HCT116 (cell line): ENCODE data around the gene TOMM40L. TPM values are rescaled to one million over a fixed set of nuclear protein-coding genes. Genes with fewer than 3 reads are reported as not detected.

Experiments
- ATAC-seq: fragments of 200-7000 bp; cut with Tn5 transposase; 2 replicates; pipeline ENCODE4 v1.9.1; 2020; ENCODE audit warnings: mild to moderate bottlenecking, moderate library complexity
- BruUV-seq: library from RNA; stranded (reverse); fragments of 400-500 nt; replicated peaks from 2 replicates; lab custom pipeline; 2021; lab: Mats Ljungman, UMichigan
- CTCF ChIA-PET: fragments of 300-600 bp; sonication (Branson Sonifier 250); formaldehyde crosslinking; loops from one replicate; lab custom pipeline; 2021; ENCODE audit warnings: antibody characterized with exemption; lab: Charles Lee
- POLR2A ChIA-PET: fragments of 300-600, 350-600 bp; sonication (Branson Sonifier 250); formaldehyde crosslinking; loops from one replicate; lab custom pipeline; 2021; ENCODE audit warnings: antibody characterized with exemption; lab: Charles Lee
- RAD21 ChIA-PET, 2 experiments: fragments of 300-600 bp; sonication (Branson Sonifier 250); formaldehyde crosslinking; loops; one replicate each; lab custom pipeline; 2023; ENCODE audit warnings: low total read pairs in 2 of 2; ENCODE audit not compliant: uncharacterized antibody in 2 of 2, unreplicated experiment in 2 of 2, low non-redundant PET in 1 of 2; lab: Charles Lee
- DNase-seq: peaks from one replicate; pipeline ENCODE4 v3.0.0-alpha.2; 2010; ENCODE audit warnings: low read depth, low spot score
- H2AFZ ChIP-seq: fragments of 200-600 bp; shearing (Covaris generic), sonication (generic); 2 replicates; pipeline ENCODE4 v1.6.1; 2017; ENCODE audit warnings: low read depth, mixed run types, mixed read lengths, antibody characterized with exemption, low read length; ENCODE audit not compliant: poor library complexity, severe bottlenecking
- H3K27ac ChIP-seq: 2 replicates; pipeline ENCODE4 v1.5.1; 2012; ENCODE audit warnings: low read depth, low read length
- H3K27me3 ChIP-seq: fragments of 200-600 bp; sonication (generic); 2 replicates; pipeline ENCODE4 v1.6.1; 2016; ENCODE audit warnings: mixed run types, low read length, mixed read lengths; ENCODE audit not compliant: insufficient read depth
- H3K36me3 ChIP-seq, 2 experiments: fragments of 200-500 bp in 1 of 2; fragments of 200-600 bp in 1 of 2; sonication (Bioruptor generic) in 1 of 2; sonication (generic) in 1 of 2; 2 replicates each; pipeline versions ENCODE4 v1.5.1 to v1.6.1; 2014 to 2016; ENCODE audit warnings: low read length in 2 of 2, inconsistent platforms in 1 of 2, mixed read lengths in 1 of 2, mixed run types in 1 of 2; ENCODE audit not compliant: insufficient read depth in 2 of 2, control insufficient read depth in 1 of 2
- H3K4me1 ChIP-seq, 2 experiments: fragments of 200-600 bp in 1 of 2; sonication (generic) in 1 of 2; 2 replicates each; pipeline versions ENCODE4 v1.5.1 to v1.6.1; 2012 to 2017; ENCODE audit warnings: low read length in 2 of 2, inconsistent platforms in 1 of 2, mild to moderate bottlenecking in 1 of 2, mixed read lengths in 1 of 2, mixed run types in 1 of 2, moderate library complexity in 1 of 2; ENCODE audit not compliant: insufficient read depth in 2 of 2, control insufficient read depth in 1 of 2
- H3K4me2 ChIP-seq: fragments of 200-600 bp; sonication (generic); 2 replicates; pipeline ENCODE4 v1.6.1; 2017; ENCODE audit warnings: mixed run types, low read length, mixed read lengths
- H3K4me3 ChIP-seq, 2 experiments: fragments of 200-600 bp in 1 of 2; sonication (generic) in 1 of 2; replicated peaks in 1 of 2; 2 replicates each; pipeline ENCODE4 v1.5.1; 2011 to 2016; ENCODE audit warnings: low read length in 2 of 2, control low read depth in 1 of 2, low read depth in 1 of 2, mild to moderate bottlenecking in 1 of 2, mixed read lengths in 1 of 2, mixed run types in 1 of 2
- H3K79me2 ChIP-seq: fragments of 200-600 bp; sonication (generic); 2 replicates; pipeline ENCODE4 v1.6.1; 2017; ENCODE audit warnings: mild to moderate bottlenecking, mixed run types, low read length, moderate library complexity, mixed read lengths; ENCODE audit not compliant: insufficient read depth
- H3K9ac ChIP-seq: fragments of 200-600 bp; sonication (generic); 2 replicates; pipeline ENCODE4 v1.6.1; 2016; ENCODE audit warnings: low read length, mixed read lengths
- H3K9me2 ChIP-seq: fragments of 200-600 bp; sonication (generic), shearing (Covaris generic); 2 replicates; pipeline ENCODE4 v1.6.1; 2017; ENCODE audit warnings: mixed run types, mild to moderate bottlenecking, moderate library complexity; ENCODE audit not compliant: insufficient read depth
- H3K9me3 ChIP-seq, 2 experiments: fragments of 200-500 bp in 1 of 2; fragments of 200-600 bp in 1 of 2; sonication (Bioruptor generic) in 1 of 2; sonication (generic) in 1 of 2; 2 replicates each; pipeline ENCODE4 v1.6.1; 2014 to 2017; ENCODE audit warnings: low read length in 2 of 2, mixed read lengths in 2 of 2, inconsistent platforms in 1 of 2, low read depth in 1 of 2, mild to moderate bottlenecking in 1 of 2, mixed run types in 1 of 2, moderate library complexity in 1 of 2; ENCODE audit not compliant: control insufficient read depth in 1 of 2, insufficient read depth in 1 of 2
- H4K20me1 ChIP-seq: fragments of 200-600 bp; sonication (generic), shearing (Covaris generic); 2 replicates; pipeline ENCODE4 v1.6.1; 2017; ENCODE audit warnings: mixed run types, mild to moderate bottlenecking, moderate library complexity; ENCODE audit not compliant: insufficient read depth
- CBX3 ChIP-seq: IDR thresholded peaks from 2 replicates; pipeline ENCODE4 v1.6.1; 2012; ENCODE audit warnings: low read depth
- CEBPB ChIP-seq: IDR thresholded peaks from 2 replicates; pipeline ENCODE4 v1.6.1; 2012; ENCODE audit warnings: low read depth
- CTCF ChIP-seq, 3 experiments: fragments of 200-600 bp in 1 of 3; sonication (generic) in 1 of 3; IDR thresholded peaks in 2 of 3; conservative IDR thresholded peaks in 1 of 3; 2 replicates each; pipeline ENCODE4 v1.5.1; 2012 to 2017; ENCODE audit warnings: low read depth in 2 of 3, low read length in 2 of 3, antibody characterized with exemption in 1 of 3, borderline replicate concordance in 1 of 3, control low read depth in 1 of 3, mild to moderate bottlenecking in 1 of 3, mixed read lengths in 1 of 3, mixed run types in 1 of 3, moderate library complexity in 1 of 3; ENCODE audit not compliant: insufficient read depth in 1 of 3
- EGR1 ChIP-seq: IDR thresholded peaks from 2 replicates; pipeline ENCODE4 v1.6.1; 2012; ENCODE audit warnings: low read depth
- EZH2phosphoT487 ChIP-seq: fragments of 200-600 bp; IDR thresholded peaks from 2 replicates; pipeline ENCODE4 v1.6.1; 2018; ENCODE audit warnings: antibody characterized with exemption, borderline replicate concordance
- FOSL1 ChIP-seq: IDR thresholded peaks from 2 replicates; pipeline ENCODE4 v1.6.1; 2012; ENCODE audit warnings: low read depth
- JUND ChIP-seq: IDR thresholded peaks from 2 replicates; pipeline ENCODE4 v1.6.1; 2012
- POLR2A ChIP-seq: IDR thresholded peaks from 2 replicates; pipeline ENCODE4 v1.7.0; 2011; ENCODE audit warnings: borderline replicate concordance; ENCODE audit not compliant: insufficient read depth, insufficient read length; ENCODE audit errors: extremely low read depth
- POLR2AphosphoS5 ChIP-seq: IDR thresholded peaks from 2 replicates; pipeline ENCODE4 v1.6.1; 2011; ENCODE audit warnings: mild to moderate bottlenecking, low read depth, low read length, moderate library complexity
- RAD21 ChIP-seq: IDR thresholded peaks from 2 replicates; pipeline ENCODE4 v1.6.1; 2012; ENCODE audit warnings: low read depth, mild to moderate bottlenecking
- SP1 ChIP-seq: IDR thresholded peaks from 2 replicates; pipeline ENCODE4 v1.6.1; 2012; ENCODE audit warnings: low read depth
- ZFX ChIP-seq: fragments of 450-650 bp; IDR thresholded peaks from 2 replicates; pipeline ENCODE4 v1.6.1; 2017
- ZNF274 ChIP-seq: fragments of 200-500 bp; sonication (Bioruptor generic); IDR thresholded peaks from 2 replicates; pipeline ENCODE4 v1.6.1; 2014; ENCODE audit warnings: mild to moderate bottlenecking, low read depth, low read length, inconsistent platforms
- intact Hi-C: fragments of 100-400 bp; cut with micrococcal nuclease; formaldehyde crosslinking; loops from 2 replicates; pipeline ENCODE4 v1.10.0; 2022
- microRNA-seq: library from miRNA; unstranded; fragments of <30 nt; microRNA quantifications from one replicate; pipeline ENCODE4, GENCODE V29; 2016; ENCODE audit warnings: borderline number of aligned reads
- total RNA-seq: library from RNA; stranded (reverse); gene quantifications from one replicate; pipeline ENCODE4 v1.2.1, GENCODE V29; 2021; ENCODE audit not compliant: unreplicated experiment
- TF ChIP-seq, protein P1 (sequence below): IDR thresholded peaks from 2 replicates; pipeline ENCODE4 v1.6.1; 2012
- TF ChIP-seq, protein P2 (sequence below): IDR thresholded peaks from 2 replicates; pipeline ENCODE4 v1.6.1; 2012; ENCODE audit warnings: low read depth

TOMM40L gene
- total RNA-seq, 1 experiment from 2014 or later, result 9.8 TPM

DNA sequence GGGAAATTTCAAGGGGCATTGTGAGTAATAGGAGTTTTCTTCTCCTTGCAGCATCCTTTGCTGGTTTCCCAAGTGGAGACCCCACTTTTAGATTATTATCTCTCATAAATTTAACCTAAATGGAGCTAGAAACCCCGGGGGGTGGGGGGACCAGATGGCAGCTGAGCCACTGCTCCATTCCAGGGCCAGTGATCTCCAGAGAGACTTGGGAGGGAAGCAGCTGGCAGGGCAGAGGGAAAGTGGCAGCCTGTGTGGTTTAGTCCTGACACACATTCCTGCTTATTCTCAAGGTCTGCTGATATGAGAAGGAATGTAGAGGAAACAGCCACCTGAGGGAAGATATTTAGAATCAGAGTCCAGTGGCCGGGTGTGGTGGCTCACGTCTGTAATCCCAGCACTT is 49.0 kb downstream of the TOMM40L start:
- CTCF ChIA-PET, result interaction anchor here (1.0 kb wide), 1 partner anchor 16 kb away, joined by 3 read pairs; no protein-coding TSS in a partner anchor

More for the DNA sequence above, 49.0 kb downstream of the TOMM40L start:
- Histone ChIP-seq H2AFZ (no peak overlapping the region), H3K79me2 (no peaks in the 10 kb centered on the region), H3K9ac (no peak overlapping the region), H3K27me3 (0 out of 2 replicates have a peak, but pooled peaks cover 6% of the 10 kb centered on the region), H3K27ac (no peak overlapping the region), H3K9me3 (no peaks in the 10 kb centered on the region), H3K36me3 (no peaks in the 10 kb centered on the region), H3K4me2 (no peak overlapping the region), H3K4me1 (no peaks in the 10 kb centered on the region), H3K9me2 (no peaks in the 10 kb centered on the region), H3K4me3 (no peak overlapping the region), H4K20me1 (no peaks in the 10 kb centered on the region)
- DNase-seq, result no peak
- no TSS peak for BruUV-seq
- POLR2A ChIA-PET, result no interaction called here
- intact Hi-C loops, result no loop called here
- RAD21 ChIA-PET, result no interaction called here
- no peak for ATAC-seq
- TF ChIP-seq CTCF (IDR thresholded peaks at IDR 0.05 in 2 of 3, conservative IDR thresholded peaks at IDR 0.05 in 1 of 3; ENCODE audit: borderline replicate concordance in 1 of 3, insufficient read depth in 1 of 3, low read depth in 2 of 3, low read length in 2 of 3) (no peak), CBX3 (no peak), EGR1 (no peak), JUND (no peak), ZNF274 (no peak), CEBPB (no peak), POLR2A (no peak), SP1 (no peak), RAD21 (no peak), ZFX (no peak), POLR2AphosphoS5 (no peak), FOSL1 (no peak), EZH2phosphoT487 (no peak)
- TF ChIP-seq, protein P1, sequence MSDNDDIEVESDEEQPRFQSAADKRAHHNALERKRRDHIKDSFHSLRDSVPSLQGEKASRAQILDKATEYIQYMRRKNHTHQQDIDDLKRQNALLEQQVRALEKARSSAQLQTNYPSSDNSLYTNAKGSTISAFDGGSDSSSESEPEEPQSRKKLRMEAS, result no peak
- TF ChIP-seq, protein P2, sequence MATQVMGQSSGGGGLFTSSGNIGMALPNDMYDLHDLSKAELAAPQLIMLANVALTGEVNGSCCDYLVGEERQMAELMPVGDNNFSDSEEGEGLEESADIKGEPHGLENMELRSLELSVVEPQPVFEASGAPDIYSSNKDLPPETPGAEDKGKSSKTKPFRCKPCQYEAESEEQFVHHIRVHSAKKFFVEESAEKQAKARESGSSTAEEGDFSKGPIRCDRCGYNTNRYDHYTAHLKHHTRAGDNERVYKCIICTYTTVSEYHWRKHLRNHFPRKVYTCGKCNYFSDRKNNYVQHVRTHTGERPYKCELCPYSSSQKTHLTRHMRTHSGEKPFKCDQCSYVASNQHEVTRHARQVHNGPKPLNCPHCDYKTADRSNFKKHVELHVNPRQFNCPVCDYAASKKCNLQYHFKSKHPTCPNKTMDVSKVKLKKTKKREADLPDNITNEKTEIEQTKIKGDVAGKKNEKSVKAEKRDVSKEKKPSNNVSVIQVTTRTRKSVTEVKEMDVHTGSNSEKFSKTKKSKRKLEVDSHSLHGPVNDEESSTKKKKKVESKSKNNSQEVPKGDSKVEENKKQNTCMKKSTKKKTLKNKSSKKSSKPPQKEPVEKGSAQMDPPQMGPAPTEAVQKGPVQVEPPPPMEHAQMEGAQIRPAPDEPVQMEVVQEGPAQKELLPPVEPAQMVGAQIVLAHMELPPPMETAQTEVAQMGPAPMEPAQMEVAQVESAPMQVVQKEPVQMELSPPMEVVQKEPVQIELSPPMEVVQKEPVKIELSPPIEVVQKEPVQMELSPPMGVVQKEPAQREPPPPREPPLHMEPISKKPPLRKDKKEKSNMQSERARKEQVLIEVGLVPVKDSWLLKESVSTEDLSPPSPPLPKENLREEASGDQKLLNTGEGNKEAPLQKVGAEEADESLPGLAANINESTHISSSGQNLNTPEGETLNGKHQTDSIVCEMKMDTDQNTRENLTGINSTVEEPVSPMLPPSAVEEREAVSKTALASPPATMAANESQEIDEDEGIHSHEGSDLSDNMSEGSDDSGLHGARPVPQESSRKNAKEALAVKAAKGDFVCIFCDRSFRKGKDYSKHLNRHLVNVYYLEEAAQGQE, result no peak

Small RNA genes within 50 kb of the gene (microRNA-seq; reads per million reads assigned to microRNA genes)
- not detected for gene MIR5187

Other genes with a start within 250 kb of the TOMM40L start
- 86.7 TPM for gene F11R, start 204.9 kb upstream of the TOMM40L start, total RNA-seq
- gene TSTD1, start 187.1 kb upstream of the TOMM40L start, total RNA-seq, result 116 TPM
- 48.0 TPM for gene USF1, start 180.1 kb upstream of the TOMM40L start, total RNA-seq
- gene ARHGAP30, start 156.2 kb upstream of the TOMM40L start, total RNA-seq, result 0.39 TPM
- gene NECTIN4, start 136.5 kb upstream of the TOMM40L start, total RNA-seq, result 3.3 TPM
- gene KLHDC9, start 127.7 kb upstream of the TOMM40L start, total RNA-seq, result 1.4 TPM
- gene PFDN2, start 108.0 kb upstream of the TOMM40L start, total RNA-seq, result 179 TPM
- gene NIT1, start 108.0 kb upstream of the TOMM40L start, total RNA-seq, result 65.9 TPM
- gene DEDD, start 93.4 kb upstream of the TOMM40L start, total RNA-seq, result 32.8 TPM
- gene UFC1, start 72.1 kb upstream of the TOMM40L start, total RNA-seq, result 63.7 TPM
- gene USP21, start 66.6 kb upstream of the TOMM40L start, total RNA-seq, result 22.1 TPM
- gene PPOX, start 59.6 kb upstream of the TOMM40L start, total RNA-seq, result 24.2 TPM
- 53.7 TPM for gene B4GALT3, start 48.6 kb upstream of the TOMM40L start, total RNA-seq
- gene ADAMTS4, start 27.0 kb upstream of the TOMM40L start, total RNA-seq, result not detected
- 82.7 TPM for gene NDUFS2, start 23.7 kb upstream of the TOMM40L start, total RNA-seq
- gene FCER1G, start 10.8 kb upstream of the TOMM40L start, total RNA-seq, result 0.86 TPM
- not detected for gene APOA2, start 2.4 kb upstream of the TOMM40L start, total RNA-seq
- gene NR1I3, start 12.1 kb downstream of the TOMM40L start, total RNA-seq, result not detected
- gene PCP4L1, start 32.7 kb downstream of the TOMM40L start, total RNA-seq, result not detected
- 3.6 TPM for gene MPZ, start 83.9 kb downstream of the TOMM40L start, total RNA-seq
- gene SDHC, start 88.3 kb downstream of the TOMM40L start, total RNA-seq, result 192 TPM
- not detected for gene CFAP126, start 141.8 kb downstream of the TOMM40L start, total RNA-seq